Breast epithelium (tissue), 4 donors: Measurements from ENCODE around the gene ZNF717. TPM values are rescaled to one million over a fixed set of nuclear protein-coding genes. Genes with fewer than 3 reads are reported as not detected.
"Not testable (repeated sequence)": the region's sequence is repeated elsewhere in the genome, so short reads cannot be mapped to it uniquely, and the experiment has no call there.

ENCODE experiments used
- DNase-seq, 2 donors: peaks; one replicate each; pipeline ENCODE4 v3.0.0-alpha.2; 2019; ENCODE audit warnings: low spot score in 2 of 2
- H3K27ac ChIP-seq, 2 donors: fragments of 200-600 bp; sonication (generic) in 1 of 2; one replicate each; pipeline ENCODE4 v1.5.1; 2016 to 2019; ENCODE audit warnings: mild to moderate bottlenecking in 1 of 2
- H3K27me3 ChIP-seq, 2 donors: fragments of 200-600 bp; sonication (generic) in 1 of 2; one replicate each; pipeline versions ENCODE4 v1.5.1 to v1.6.0; 2017 to 2019; ENCODE audit warnings: control low read depth in 1 of 2, mild to moderate bottlenecking in 1 of 2
- H3K36me3 ChIP-seq: fragments of 200-600 bp; one replicate; pipeline ENCODE4 v1.5.1; 2019
- H3K4me1 ChIP-seq, 2 donors: fragments of 200-600 bp; sonication (generic); one replicate each; pipeline ENCODE4 v1.5.1; 2016 to 2019; ENCODE audit warnings: control low read depth in 1 of 2
- H3K4me3 ChIP-seq, 3 donors: fragments of 200-600 bp; sonication (generic); 1 replicate in 2 of 3; 2 replicates in 1 of 3; pipeline ENCODE4 v1.5.1; 2016 to 2019; ENCODE audit warnings: mild to moderate bottlenecking in 3 of 3, moderate library complexity in 2 of 3
- H3K9me3 ChIP-seq, 2 donors: fragments of 200-600 bp; sonication (generic) in 1 of 2; one replicate each; pipeline ENCODE4 v1.5.1; 2016 to 2019; ENCODE audit warnings: control low read depth in 1 of 2
- CTCF ChIP-seq, 3 donors: fragments of 450-650 bp; IDR thresholded peaks; one replicate each; pipeline ENCODE4 v1.5.1; 2016 to 2017; ENCODE audit warnings: antibody characterized with exemption in 3 of 3, mild to moderate bottlenecking in 3 of 3, moderate library complexity in 3 of 3
- POLR2A ChIP-seq: fragments of 450-650 bp; IDR thresholded peaks from one replicate; pipeline ENCODE4 v1.6.1; 2016; ENCODE audit warnings: antibody characterized with exemption, mild to moderate bottlenecking, moderate library complexity
- POLR2AphosphoS5 ChIP-seq, 3 donors: sonication (generic); formaldehyde crosslinking; IDR thresholded peaks; one replicate each; pipeline ENCODE4 v1.6.1; 2017; ENCODE audit warnings: antibody characterized with exemption in 3 of 3
- intact Hi-C: fragments of 100-400 bp; cut with DNase I; formaldehyde crosslinking; loops from one replicate; pipeline ENCODE4 v1.15.1; 2023; ENCODE audit warnings: low total_unique reads
- total RNA-seq, 3 donors: library from RNA; depleted of rRNA; stranded (reverse); fragments of >200 nt; gene quantifications; one replicate each; pipeline ENCODE4 v1.1.0, GENCODE V29; 2016

Gene ZNF717
- total RNA-seq, 3 donors from 2014 or later: 15.0 to 22.4 (median 15.1) TPM

GRCh38 chr3:75781079-75781745 lies 4.1 kb downstream of the ZNF717 start:
- H3K4me1 ChIP-seq: no peaks in the 10 kb centered on the region
- no peaks in the 10 kb centered on the region for H3K36me3 ChIP-seq
- DNase-seq: no peak
- no peak overlapping the region for H3K27ac ChIP-seq
- TF ChIP-seq CTCF (IDR thresholded peaks at IDR 0.05) (no peak), POLR2A (no peak), POLR2AphosphoS5 (IDR thresholded peaks at IDR 0.05) (no peak)
- no peaks in the 10 kb centered on the region for H3K27me3 ChIP-seq
- H3K4me3 ChIP-seq: no peak overlapping the region
- H3K9me3 ChIP-seq: peaks cover 27 to 39% of the 10 kb centered on the region in 2 donors
- intact Hi-C loops: no loop called here

GRCh38 chr3:75777742-75778141 lies 7.6 kb downstream of the ZNF717 start:
- intact Hi-C loops, DNase-seq, H3K36me3 ChIP-seq, H3K27ac ChIP-seq, H3K4me1 ChIP-seq, H3K27me3 ChIP-seq, H3K4me3 ChIP-seq: not testable (repeated sequence)
- peaks cover 38 to 49% of the 10 kb centered on the region in 2 donors for H3K9me3 ChIP-seq

- H3K36me3 ChIP-seq, H3K4me1 ChIP-seq, intact Hi-C loops, H3K4me3 ChIP-seq, H3K27ac ChIP-seq, DNase-seq, H3K27me3 ChIP-seq: not testable (repeated sequence)
- H3K9me3 ChIP-seq: peaks cover 57 to 60% of the 10 kb centered on the region in 2 donors
Measured at GRCh38 chr3:75771631-75772030, 13.7 kb downstream of the ZNF717 start.

GRCh38 chr3:75768303-75769017 lies 16.9 kb downstream of the ZNF717 start:
- DNase-seq: no peak
- TF ChIP-seq CTCF (IDR thresholded peaks at IDR 0.05) (no peak), POLR2A (no peak), POLR2AphosphoS5 (IDR thresholded peaks at IDR 0.05) (no peak)
- Histone ChIP-seq H3K27me3 (no peaks in the 10 kb centered on the region), H3K9me3 (peaks cover 67 to 76% of the 10 kb centered on the region in 2 donors), H3K4me1 (no peaks in the 10 kb centered on the region), H3K4me3 (no peak overlapping the region), H3K36me3 (no peaks in the 10 kb centered on the region), H3K27ac (no peak overlapping the region)
- intact Hi-C loops: no loop called here

- H3K27ac ChIP-seq: no peak overlapping the region
- no peak for DNase-seq
- H3K9me3 ChIP-seq: peaks cover 86 to 96% of the 10 kb centered on the region in 2 donors
- H3K4me1 ChIP-seq: no peaks in the 10 kb centered on the region
- TF ChIP-seq POLR2AphosphoS5 (IDR thresholded peaks at IDR 0.05) (no peak), POLR2A (no peak), CTCF (IDR thresholded peaks at IDR 0.05) (no peak)
- peaks cover 4% of the 10 kb centered on the region for H3K36me3 ChIP-seq
- no peaks in the 10 kb centered on the region for H3K27me3 ChIP-seq
- intact Hi-C loops: no loop called here
- H3K4me3 ChIP-seq: no peak overlapping the region
Measured at GRCh38 chr3:75737831-75738493, 47.4 kb downstream of the ZNF717 start.

GRCh38 chr3:75727985-75728384 lies 57.4 kb downstream of the ZNF717 start:
- no peak for DNase-seq
- intact Hi-C loops: no loop called here
- Histone ChIP-seq H3K9me3 (peaks cover 79 to 98% of the 10 kb centered on the region in 2 donors), H3K36me3 (no peaks in the 10 kb centered on the region), H3K4me3 (no peak overlapping the region), H3K27ac (no peak overlapping the region), H3K4me1 (no peaks in the 10 kb centered on the region), H3K27me3 (no peaks in the 10 kb centered on the region)
- no peak for TF ChIP-seq POLR2AphosphoS5 (IDR thresholded peaks at IDR 0.05)
- no peak for TF ChIP-seq POLR2A
- TF ChIP-seq CTCF (IDR thresholded peaks at IDR 0.05): no peak
